SK-N-SH (cell line): ENCODE data around the gene NEMP2. TPM values are rescaled to one million over a fixed set of nuclear protein-coding genes. Genes with fewer than 3 reads are reported as not detected.

Source experiments
- CTCF ChIA-PET: fragments of 300-600, 350-600 bp; formaldehyde crosslinking; extraction: SDS; loops from one replicate; lab custom pipeline; 2021; lab: Yijun Ruan, JAX
- POLR2A ChIA-PET: fragments of 350-600 bp; sonication (Branson Sonifier 250); formaldehyde crosslinking; extraction: SDS; loops from one replicate; lab custom pipeline; 2020; ENCODE audit warnings: antibody characterized with exemption, inconsistent platforms; lab: Yijun Ruan, JAX
- DNase-seq: peaks from one replicate; pipeline ENCODE4 v3.0.0; 2012
- H2AFZ ChIP-seq: fragments of 200-600 bp; sonication (generic); 2 replicates; pipeline ENCODE4 v1.8.1; 2016; ENCODE audit warnings: antibody characterized with exemption, mild to moderate bottlenecking, low read depth
- H3F3A ChIP-seq: fragments of 200-600 bp; sonication (generic); replicated peaks from 2 replicates; pipeline ENCODE3; 2016; ENCODE audit warnings: antibody characterized with exemption, mild to moderate bottlenecking; ENCODE audit not compliant: insufficient read depth
- H3K27ac ChIP-seq, 2 experiments: fragments of 200-500 bp in 1 of 2; fragments of 200-600 bp in 1 of 2; sonication (Bioruptor generic) in 1 of 2; sonication (generic), shearing (Covaris generic) in 1 of 2; 2 replicates each; pipeline versions ENCODE4 v1.5.1 to v1.6.1; 2014 to 2016; ENCODE audit warnings: low read depth in 2 of 2, inconsistent platforms in 1 of 2, low read length in 1 of 2, mild to moderate bottlenecking in 1 of 2, mixed read lengths in 1 of 2
- H3K27me3 ChIP-seq: fragments of 200-600 bp; sonication (generic), shearing (Covaris generic); 2 replicates; pipeline ENCODE4 v1.6.1; 2016; ENCODE audit warnings: mixed run types; ENCODE audit not compliant: insufficient read depth
- H3K36me3 ChIP-seq, 2 experiments: fragments of 200-500 bp in 1 of 2; fragments of 200-600 bp in 1 of 2; sonication (Bioruptor generic) in 1 of 2; sonication (generic) in 1 of 2; replicated peaks in 1 of 2; 2 replicates each; pipeline versions ENCODE3 to v1.5.1; 2014 to 2016; ENCODE audit warnings: low read length in 1 of 2, mild to moderate bottlenecking in 1 of 2; ENCODE audit not compliant: insufficient read depth in 2 of 2, control insufficient read depth in 1 of 2
- H3K4me1 ChIP-seq, 2 experiments: fragments of 200-500 bp in 1 of 2; fragments of 200-600 bp in 1 of 2; sonication (Bioruptor generic) in 1 of 2; sonication (generic), shearing (Covaris generic) in 1 of 2; 2 replicates each; pipeline versions ENCODE4 v1.5.1 to v1.6.1; 2014 to 2016; ENCODE audit warnings: low read depth in 1 of 2, low read length in 1 of 2, mixed run types in 1 of 2; ENCODE audit not compliant: insufficient read depth in 2 of 2, control insufficient read depth in 1 of 2
- H3K4me2 ChIP-seq: fragments of 200-600 bp; sonication (generic), shearing (Covaris generic); 2 replicates; pipeline ENCODE4 v1.6.1; 2017; ENCODE audit warnings: mixed run types
- H3K4me3 ChIP-seq, 2 experiments: fragments of 200-500 bp in 1 of 2; fragments of 200-600 bp in 1 of 2; sonication (Bioruptor generic) in 1 of 2; sonication (generic), shearing (Covaris generic) in 1 of 2; 2 replicates each; pipeline versions ENCODE4 v1.5.1 to v1.8.1; 2014 to 2016; ENCODE audit warnings: low read depth in 2 of 2, inconsistent platforms in 1 of 2, low read length in 1 of 2, mild to moderate bottlenecking in 1 of 2, mixed read lengths in 1 of 2, moderate library complexity in 1 of 2
- H3K79me2 ChIP-seq: fragments of 200-600 bp; sonication (generic); 2 replicates; pipeline ENCODE4 v1.8.1; 2017; ENCODE audit warnings: mild to moderate bottlenecking; ENCODE audit not compliant: insufficient read depth
- H3K9ac ChIP-seq: fragments of 200-600 bp; sonication (generic); 2 replicates; pipeline ENCODE4 v1.6.1; 2017; ENCODE audit warnings: mixed run types
- H3K9me2 ChIP-seq: fragments of 200-600 bp; sonication (generic); 2 replicates; pipeline ENCODE4 v1.6.1; 2017; ENCODE audit warnings: mixed run types
- H3K9me3 ChIP-seq: fragments of 200-600 bp; sonication (generic); 2 replicates; pipeline ENCODE4 v1.6.1; 2017; ENCODE audit warnings: mixed run types, mild to moderate bottlenecking, moderate library complexity
- H4K20me1 ChIP-seq: fragments of 200-600 bp; sonication (generic); 2 replicates; pipeline ENCODE4 v1.6.1; 2017; ENCODE audit warnings: mild to moderate bottlenecking, mixed run types; ENCODE audit not compliant: insufficient read depth
- FOXJ3 ChIP-seq: sonication (generic); formaldehyde crosslinking; IDR thresholded peaks from 2 replicates; pipeline ENCODE4 v1.5.1; 2020; ENCODE audit warnings: mild to moderate bottlenecking, missing genetic modification reagents
- JUND ChIP-seq: IDR thresholded peaks from 2 replicates; pipeline ENCODE4 v1.4.0; 2012
- MAX ChIP-seq: IDR thresholded peaks from 2 replicates; pipeline ENCODE4 v1.4.0; 2012; ENCODE audit warnings: low read depth
- PBX3 ChIP-seq: IDR thresholded peaks from 2 replicates; pipeline ENCODE4; 2012
- RAD21 ChIP-seq: IDR thresholded peaks from 2 replicates; pipeline ENCODE4 v1.6.1; 2012; ENCODE audit warnings: mild to moderate bottlenecking, low read length
- RCOR1 ChIP-seq: fragments of 150-350 bp; IDR thresholded peaks from 2 replicates; pipeline ENCODE4 v1.6.1; 2017; ENCODE audit warnings: antibody characterized with exemption, low read length
- RXRA ChIP-seq: IDR thresholded peaks from 2 replicates; pipeline ENCODE4 v1.4.0; 2012; ENCODE audit warnings: low read depth, mild to moderate bottlenecking, borderline replicate concordance
- SIN3A ChIP-seq: IDR thresholded peaks from 2 replicates; pipeline ENCODE4 v1.6.1; 2012; ENCODE audit warnings: low read depth, mild to moderate bottlenecking, low read length, moderate library complexity, borderline replicate concordance
- TEAD4 ChIP-seq: IDR thresholded peaks from 2 replicates; pipeline ENCODE4 v1.4.0; 2012; ENCODE audit warnings: mild to moderate bottlenecking, borderline replicate concordance; ENCODE audit not compliant: insufficient read depth
- USF1 ChIP-seq: IDR thresholded peaks from 2 replicates; pipeline ENCODE4 v1.4.0; 2012; ENCODE audit warnings: low read depth, borderline replicate concordance
- YY1 ChIP-seq: IDR thresholded peaks from 2 replicates; pipeline ENCODE4 v1.4.0; 2012; ENCODE audit warnings: low read depth, mild to moderate bottlenecking
- ZBTB33 ChIP-seq: IDR thresholded peaks from 2 replicates; pipeline ENCODE4 v1.4.0; 2012; ENCODE audit warnings: low read depth, borderline replicate concordance
- WGBS: methylation state at CpG from one replicate; pipeline ENCODE4 v1.1.6; 2017; ENCODE audit warnings: low lambda C conversion rate; 5-methylcytosine and 5-hydroxymethylcytosine counted together
- polyA plus RNA-seq, 3 experiments: library from polyadenylated mRNA; depleted of rRNA; stranded (reverse); fragments of >200 nt; gene quantifications; 2 replicates each; pipeline ENCODE4 v1.2.3, GENCODE V29; 2012

NEMP2 gene
- polyA plus RNA-seq, 1 of the 3 experiments (the other 2 are of a cell fraction), result 2.0 TPM

- 98% methylated on average over 1 of the region's 1 CpG for WGBS
Measured at GRCh38 chr2:190515687-190516086, 18.8 kb downstream of the NEMP2 start.

GRCh38 chr2:190514676-190515075 lies 19.8 kb downstream of the NEMP2 start:
- no peak for DNase-seq
- POLR2A ChIA-PET, result no interaction called here
- Histone ChIP-seq H3K9me2 (no peaks in the 10 kb centered on the region), H3K27ac (no peak overlapping the region), H3K27me3 (no peaks in the 10 kb centered on the region), H4K20me1 (no peaks in the 10 kb centered on the region), H3K79me2 (no peaks in the 10 kb centered on the region), H3K4me1 (no peaks in the 10 kb centered on the region), H3K4me2 (no peak overlapping the region), H2AFZ (no peak overlapping the region), H3K36me3 (peaks cover 0 to 8% of the 10 kb centered on the region in 2 experiments), H3K4me3 (no peak overlapping the region), H3F3A (no peaks in the 10 kb centered on the region), H3K9ac (no peak overlapping the region), H3K9me3 (no peaks in the 10 kb centered on the region)
- WGBS, result 95% methylated on average over 1 of the region's 1 CpG
- no peak for TF ChIP-seq USF1
- TF ChIP-seq MAX, result no peak
- TF ChIP-seq JUND, result no peak
- CTCF ChIA-PET, result interaction anchor here (1.0 to 1.3 kb wide), 2 partner anchors 15 to 132 kb away, joined by 3 to 4 read pairs; no protein-coding TSS in a partner anchor

More at GRCh38 chr2:190515687-190516086, 18.8 kb downstream of the NEMP2 start:
- H3K27ac ChIP-seq, result no peak overlapping the region
- no peaks in the 10 kb centered on the region for H3K9me3 ChIP-seq
- no peak overlapping the region for H3K9ac ChIP-seq
- DNase-seq, result no peak
- no peaks in the 10 kb centered on the region for H3K79me2 ChIP-seq
- peaks cover 0 to 8% of the 10 kb centered on the region in 2 experiments for H3K36me3 ChIP-seq
- H3K4me1 ChIP-seq, result no peaks in the 10 kb centered on the region
- CTCF ChIA-PET, result no interaction called here
- no peak overlapping the region for H3K4me2 ChIP-seq
- no peak overlapping the region for H2AFZ ChIP-seq
- no peaks in the 10 kb centered on the region for H3K9me2 ChIP-seq
- no peaks in the 10 kb centered on the region for H3F3A ChIP-seq
- H3K4me3 ChIP-seq, result no peak overlapping the region
- no peaks in the 10 kb centered on the region for H4K20me1 ChIP-seq
- TF ChIP-seq RAD21 (no peak), RCOR1 (no peak), FOXJ3 (CRISPR knock-in tag) (no peak), YY1 (no peak), SIN3A (no peak), TEAD4 (no peak), RXRA (no peak), ZBTB33 (no peak), PBX3 (no peak)
- POLR2A ChIA-PET, result no interaction called here
- no peaks in the 10 kb centered on the region for H3K27me3 ChIP-seq
